K562 (cell line): ENCODE results near the gene CD40LG. TPM values are rescaled to one million over a fixed set of nuclear protein-coding genes. Genes with fewer than 3 reads are reported as not detected.

Experiments
- ATAC-seq: fragments of 200-7000 bp; cut with Tn5 transposase; 3 replicates; pipeline ENCODE4 v1.9.1; 2020; ENCODE audit warnings: moderate library complexity
- BruUV-seq: library from RNA; stranded (reverse); fragments of 400-500 nt; replicated peaks from 2 replicates; lab custom pipeline; 2021; lab: Mats Ljungman, UMichigan
- CTCF ChIA-PET: fragments of 300-600 bp; formaldehyde crosslinking; extraction: SDS; loops from one replicate; lab custom pipeline; 2021; ENCODE audit warnings: low intra/inter-chr PET ratio; lab: Yijun Ruan, JAX
- POLR2A ChIA-PET: fragments of 300-600, 350-650 bp; sonication (Branson Sonifier 250); formaldehyde crosslinking; extraction: SDS; loops from one replicate; lab custom pipeline; 2021; ENCODE audit warnings: antibody characterized with exemption, inconsistent platforms; lab: Yijun Ruan, JAX
- DNase-seq, 4 experiments: peaks; one replicate each; pipeline versions ENCODE4 v3.0.0 to v3.0.0-alpha.2; 2011 to 2018; ENCODE audit warnings: low spot score in 3 of 4, mixed read lengths in 3 of 4; ENCODE audit errors: extremely low read depth in 1 of 4
- FAIRE-seq: peaks from 2 replicates; lab custom pipeline; 2011; peaks lifted over from hg19 to GRCh38; lab: Jason Lieb, UNC
- H2AFZ ChIP-seq: 2 replicates; pipeline ENCODE4 v1.6.0; 2011; ENCODE audit warnings: low read depth, low read length, control low read depth, inconsistent platforms
- H3K27ac ChIP-seq: fragments of 200-600 bp; 3 replicates; pipeline ENCODE4 v1.8.0; 2011; ENCODE audit warnings: low read depth, mild to moderate bottlenecking, control low read depth, inconsistent platforms, low read length, moderate library complexity, mixed read lengths; ENCODE audit errors: extremely low read depth
- H3K27me3 ChIP-seq, 2 experiments: fragments of 300-600 bp in 1 of 2; 2 replicates in 1 of 2; 3 replicates in 1 of 2; pipeline versions ENCODE4 v1.6.0 to v1.8.0; 2011; ENCODE audit warnings: inconsistent platforms in 2 of 2, low read length in 2 of 2, mild to moderate bottlenecking in 1 of 2, mixed read lengths in 1 of 2, moderate library complexity in 1 of 2; ENCODE audit not compliant: control insufficient read depth in 2 of 2, insufficient read depth in 2 of 2
- H3K36me3 ChIP-seq: fragments of 300-600 bp; 3 replicates; pipeline ENCODE4 v1.8.0; 2011; ENCODE audit warnings: mild to moderate bottlenecking, low read length, inconsistent platforms; ENCODE audit not compliant: control insufficient read depth, insufficient read depth
- H3K4me1 ChIP-seq, 2 experiments: fragments of 200-600 bp in 1 of 2; replicated peaks in 1 of 2; 2 replicates in 1 of 2; 3 replicates in 1 of 2; pipeline versions ENCODE4 v1.5.1 to v1.8.0; 2011; ENCODE audit warnings: inconsistent platforms in 2 of 2, low read length in 2 of 2, mild to moderate bottlenecking in 1 of 2, mixed read lengths in 1 of 2, moderate library complexity in 1 of 2; ENCODE audit not compliant: control insufficient read depth in 2 of 2, insufficient read depth in 2 of 2
- H3K4me2 ChIP-seq: 2 replicates; pipeline ENCODE4 v1.6.1; 2011; ENCODE audit warnings: low read length, control low read depth, inconsistent platforms, mixed read lengths; ENCODE audit not compliant: insufficient read depth
- H3K4me3 ChIP-seq: fragments of 200-600 bp; sonication (generic), shearing (Covaris generic); 2 replicates; pipeline ENCODE4 v1.5.1; 2016; ENCODE audit warnings: control low read depth, inconsistent platforms
- H3K79me2 ChIP-seq: fragments of 200-600 bp; 3 replicates; pipeline ENCODE4 v1.8.0; 2011; ENCODE audit warnings: low read length, inconsistent platforms; ENCODE audit not compliant: control insufficient read depth, insufficient read depth
- H3K9ac ChIP-seq, 2 experiments: 2 replicates each; pipeline versions ENCODE4 v1.6.0 to v1.6.1; 2011; ENCODE audit warnings: low read depth in 2 of 2, low read length in 2 of 2, control low read depth in 1 of 2, inconsistent platforms in 1 of 2, mild to moderate bottlenecking in 1 of 2, mixed read lengths in 1 of 2; ENCODE audit not compliant: insufficient read depth in 1 of 2
- H3K9me1 ChIP-seq: one replicate; pipeline ENCODE4 v1.6.0; 2011; ENCODE audit warnings: inconsistent platforms, mild to moderate bottlenecking, low read length, moderate library complexity; ENCODE audit not compliant: control insufficient read depth, insufficient read depth
- H3K9me3 ChIP-seq: replicated peaks from 2 replicates; pipeline ENCODE4 v1.5.1; 2011; ENCODE audit warnings: low read depth, low read length, inconsistent platforms; ENCODE audit not compliant: control insufficient read depth, insufficient read depth
- H4K20me1 ChIP-seq: replicated peaks from 2 replicates; pipeline ENCODE4 v1.6.1; 2011; ENCODE audit warnings: low read length, inconsistent platforms, mixed read lengths; ENCODE audit not compliant: control insufficient read depth, insufficient read depth
- ARHGAP35 ChIP-seq: fragments of 450-650 bp; IDR thresholded peaks from 2 replicates; pipeline ENCODE4 v1.6.1; 2018; ENCODE audit not compliant: partially characterized antibody
- C11orf30 ChIP-seq: fragments of 450-650 bp; IDR thresholded peaks from 2 replicates; pipeline ENCODE4 v1.6.1; 2016; ENCODE audit warnings: low read depth, mild to moderate bottlenecking
- CEBPG ChIP-seq, 3 experiments: fragments of 200-800 bp in 1 of 3; sonication (Bioruptor generic) in 1 of 3; sonication (generic) in 1 of 3; formaldehyde crosslinking in 1 of 3; IDR thresholded peaks in 2 of 3; conservative IDR thresholded peaks in 1 of 3; 2 replicates each; pipeline versions ENCODE4 v1.6.1 to v1.8.0; 2016 to 2022; ENCODE audit warnings: missing compliant biosample characterization in 2 of 3, missing genetic modification characterization in 2 of 3, mild to moderate bottlenecking in 1 of 3, missing genetic modification reagents in 1 of 3
- CHCHD3 ChIP-seq: fragments of 250-450 bp; sonication (Bioruptor Pico); IDR thresholded peaks from 2 replicates; pipeline ENCODE4 v2.1.2; 2022; ENCODE audit warnings: mild to moderate bottlenecking
- CREB1 ChIP-seq, 2 experiments: sonication (generic) in 1 of 2; formaldehyde crosslinking in 1 of 2; IDR thresholded peaks; 2 replicates each; pipeline versions ENCODE4 v1.6.1 to v1.8.0; 2012 to 2022; ENCODE audit warnings: inconsistent platforms in 1 of 2, mild to moderate bottlenecking in 1 of 2, missing genetic modification reagents in 1 of 2, moderate library complexity in 1 of 2
- ELK3 ChIP-seq: fragments of 450-650 bp; formaldehyde crosslinking; IDR thresholded peaks from 2 replicates; pipeline ENCODE4 v1.4.0; 2020; ENCODE audit warnings: mild to moderate bottlenecking
- FOXP4 ChIP-seq: sonication (generic); formaldehyde crosslinking; IDR thresholded peaks from 2 replicates; pipeline ENCODE4 v1.8.0; 2022; ENCODE audit warnings: mild to moderate bottlenecking, missing genetic modification reagents, borderline replicate concordance
- GABPB1 ChIP-seq: sonication (generic); formaldehyde crosslinking; IDR thresholded peaks from 2 replicates; pipeline ENCODE4 v1.8.0; 2022; ENCODE audit warnings: mild to moderate bottlenecking, missing genetic modification reagents
- GATAD2B ChIP-seq: fragments of 450-650 bp; IDR thresholded peaks from 2 replicates; pipeline ENCODE4 v1.6.1; 2017; ENCODE audit warnings: mild to moderate bottlenecking, borderline replicate concordance
- GTF2F1 ChIP-seq: IDR thresholded peaks from 2 replicates; pipeline ENCODE4 v1.6.1; 2011; ENCODE audit warnings: low read depth, low read length, improper control_type of control experiment
- MAFK ChIP-seq: IDR thresholded peaks from 2 replicates; pipeline ENCODE4 v1.6.1; 2011; ENCODE audit warnings: low read length, improper control_type of control experiment
- NCOA6 ChIP-seq: fragments of 450-650 bp; IDR thresholded peaks from 2 replicates; pipeline ENCODE4 v1.6.1; 2017; ENCODE audit warnings: mild to moderate bottlenecking
- TAF15 ChIP-seq: fragments of 200-400 bp; formaldehyde crosslinking; IDR thresholded peaks from 2 replicates; pipeline ENCODE4 v1.6.1; 2017; ENCODE audit warnings: mild to moderate bottlenecking, low read depth, low read length, moderate library complexity
- ZBTB11 ChIP-seq, 3 experiments: fragments of 200-800 bp in 1 of 3; fragments of 250-450 bp in 1 of 3; fragments of 450-650 bp in 1 of 3; sonication (Bioruptor Pico) in 1 of 3; sonication (Bioruptor generic) in 1 of 3; formaldehyde crosslinking in 1 of 3; IDR thresholded peaks; 2 replicates each; pipeline versions ENCODE4 v1.6.1 to v1.8.0; 2016 to 2022; ENCODE audit warnings: mild to moderate bottlenecking in 2 of 3, missing genetic modification characterization in 2 of 3, missing compliant biosample characterization in 1 of 3, moderate library complexity in 1 of 3
- ZNF354B ChIP-seq: fragments of 250-450 bp; sonication (Bioruptor Pico); IDR thresholded peaks from 2 replicates; pipeline ENCODE4 v1.4.0; 2020
- WGBS: fragments of 100-300 bp; shearing (Covaris generic); methylation state at CpG from one replicate; pipeline ENCODE4 v1.1.6; 2016; ENCODE audit warnings: low coverage, mixed read lengths; ENCODE audit not compliant: insufficient coverage; ENCODE audit errors: missing lambda C conversion rate; 5-methylcytosine and 5-hydroxymethylcytosine counted together
- in situ Hi-C: fragments of 300-500 bp; cut with MboI; formaldehyde crosslinking; loops from 4 replicates; pipeline ENCODE4 v1.15.0; 2018; ENCODE audit warnings: inconsistent platforms, mixed read lengths
- intact Hi-C: fragments of 100-400 bp; cut with micrococcal nuclease; formaldehyde crosslinking; loops from 2 replicates; pipeline ENCODE4 v1.14.2; 2022
- polyA plus RNA-seq, 8 experiments: library from polyadenylated mRNA; depleted of rRNA in 4 of 8; stranded (reverse) in 5 of 8; unstranded in 3 of 8; fragments of >200 nt; fragmentation: Nextera tagmentation in 2 of 8; fragmentation: Illumina TruSeq in 1 of 8; extraction: Ambion mirVana in 2 of 8; extraction: Trizol in 1 of 8; gene quantifications; 2 replicates each; pipeline versions ENCODE4 v1.2.1 to v1.2.3, GENCODE V29; 2011 to 2014; ENCODE audit warnings: inconsistent platforms in 1 of 8, missing spikeins in 1 of 8
- total RNA-seq, 7 experiments: library from RNA; depleted of rRNA in 6 of 7; stranded (reverse); fragments of >200 nt in 6 of 7; fragmentation: Illumina TruSeq in 2 of 7; extraction: Trizol in 2 of 7; gene quantifications; 2 replicates each; pipeline versions ENCODE4 v1.2.1 to v1.2.3, GENCODE V29; 2011 to 2021; ENCODE audit warnings: low replicate concordance in 1 of 7

Gene CD40LG
- total and polyA plus RNA-seq, 9 of the 15 experiments (the other 6 are each of a cell fraction or from before 2014, with no cell fraction given) = 0.11 TPM; not detected in 8

GRCh38 chrX:136630881-136631280 lies 17.1 kb upstream of the CD40LG start:
- no peaks in the 10 kb centered on the region for H3K9me1 ChIP-seq
- H3K9me3 ChIP-seq = no peaks in the 10 kb centered on the region
- ATAC-seq (no peak), FAIRE-seq (no peak), DNase-seq (no peak)
- ChIA-PET POLR2A (no interaction called here), CTCF (no interaction called here)
- no peak overlapping the region for H3K9ac ChIP-seq
- intact Hi-C loops = no loop called here
- H2AFZ ChIP-seq = no peak overlapping the region
- no peak overlapping the region for H3K4me2 ChIP-seq
- H3K27ac ChIP-seq = no peak overlapping the region
- in situ Hi-C loops = no loop called here
- no peaks in the 10 kb centered on the region for H3K79me2 ChIP-seq
- BruUV-seq = no TSS peak
- 0 out of 2 replicates have a peak, but pooled peaks cover 4% of the 10 kb centered on the region for H4K20me1 ChIP-seq
- peaks cover 0 to 5% of the 10 kb centered on the region in 2 experiments; a peak in 2 of 5 replicates for H3K27me3 ChIP-seq
- no peak overlapping the region for H3K4me3 ChIP-seq
- no peaks in the 10 kb centered on the region for H3K4me1 ChIP-seq
- H3K36me3 ChIP-seq = no peaks in the 10 kb centered on the region
- WGBS = 0% methylated on average over 1 of the region's 1 CpG
- TF ChIP-seq MAFK = no peak
- no peak for TF ChIP-seq ZBTB11 (CRISPR knock-in tag; IDR thresholded peaks at IDR 0.05)
- TF ChIP-seq CHCHD3 (CRISPR knock-in tag) = no peak
- TF ChIP-seq NCOA6 = no peak
- no peak for TF ChIP-seq ARHGAP35
- TF ChIP-seq GTF2F1 = no peak
- no peak for TF ChIP-seq ZNF354B (CRISPR knock-in tag)
- no peak for TF ChIP-seq TAF15
- TF ChIP-seq GATAD2B = no peak
- no peak for TF ChIP-seq ELK3 (CRISPR knock-in tag)
- TF ChIP-seq C11orf30 = no peak
- TF ChIP-seq GABPB1 = no peak
- TF ChIP-seq CREB1 (IDR thresholded peaks at IDR 0.05) = no peak
- no peak for TF ChIP-seq CREB1 (CRISPR knock-in tag; IDR thresholded peaks at IDR 0.05)
- TF ChIP-seq CEBPG (CRISPR knock-in tag; IDR thresholded peaks at IDR 0.05) = no peak
- TF ChIP-seq CEBPG (tag; conservative IDR thresholded peaks at IDR 0.05 in 1 of 2, IDR thresholded peaks at IDR 0.05 in 1 of 2) = no peak
- TF ChIP-seq FOXP4 = no peak
